Right renal cortex interstitium (tissue), 3 donors: ENCODE results near the gene ZGPAT. TPM values are rescaled to one million over a fixed set of nuclear protein-coding genes. Genes with fewer than 3 reads are reported as not detected.

Source experiments
- DNase-seq, 3 donors: peaks; one replicate each; pipeline ENCODE4 v3.0.0-alpha.2; 2013; ENCODE audit warnings: low read depth in 3 of 3, low spot score in 2 of 3
- polyA plus RNA-seq, 3 donors: library from polyadenylated mRNA; unstranded; fragments of 120-200 nt; gene quantifications; one replicate each; pipeline ENCODE4 v1.2.1, GENCODE V29; 2013; ENCODE audit not compliant: insufficient read length in 3 of 3

The ZGPAT gene
- polyA plus RNA-seq, 3 donors: 14.9 to 15.7 (median 15.0) TPM

DNA sequence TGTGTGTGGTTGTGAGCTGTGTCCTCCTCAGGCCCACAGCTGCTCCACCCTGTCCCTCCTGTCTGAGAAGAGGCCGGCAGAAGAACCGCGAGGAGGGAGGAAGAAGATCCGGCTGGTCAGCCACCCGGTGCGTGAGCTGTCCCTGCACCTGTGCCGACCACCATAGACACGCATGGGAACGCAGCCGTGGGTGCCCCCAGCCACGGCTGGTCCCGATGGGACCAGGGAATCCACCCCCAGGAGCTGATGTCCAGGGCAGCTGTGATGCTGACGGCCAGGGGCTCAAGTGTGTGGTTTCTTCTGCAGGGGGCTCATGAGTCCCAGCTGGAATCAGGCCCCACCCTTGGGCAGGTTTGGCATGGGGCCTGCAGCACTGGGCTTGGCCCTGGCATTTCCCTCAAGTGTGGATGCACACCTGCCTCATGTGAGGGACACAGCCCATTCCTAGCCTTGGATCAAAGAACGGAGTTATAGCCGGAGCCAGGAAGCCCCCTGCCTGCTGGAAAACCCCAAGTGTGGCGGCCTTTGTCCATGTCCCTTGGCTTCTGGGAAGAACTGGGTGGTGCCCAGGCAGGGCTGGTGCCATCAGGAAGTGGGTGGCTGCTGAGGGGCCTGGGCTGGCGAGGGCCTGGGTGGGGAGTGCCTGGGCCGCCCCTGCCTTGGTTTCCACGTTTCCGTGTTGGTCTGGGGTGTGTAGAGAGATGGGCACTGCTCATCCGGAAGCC, 16.0 kb upstream of the ZGPAT start:
- DNase-seq: no peak

DNA sequence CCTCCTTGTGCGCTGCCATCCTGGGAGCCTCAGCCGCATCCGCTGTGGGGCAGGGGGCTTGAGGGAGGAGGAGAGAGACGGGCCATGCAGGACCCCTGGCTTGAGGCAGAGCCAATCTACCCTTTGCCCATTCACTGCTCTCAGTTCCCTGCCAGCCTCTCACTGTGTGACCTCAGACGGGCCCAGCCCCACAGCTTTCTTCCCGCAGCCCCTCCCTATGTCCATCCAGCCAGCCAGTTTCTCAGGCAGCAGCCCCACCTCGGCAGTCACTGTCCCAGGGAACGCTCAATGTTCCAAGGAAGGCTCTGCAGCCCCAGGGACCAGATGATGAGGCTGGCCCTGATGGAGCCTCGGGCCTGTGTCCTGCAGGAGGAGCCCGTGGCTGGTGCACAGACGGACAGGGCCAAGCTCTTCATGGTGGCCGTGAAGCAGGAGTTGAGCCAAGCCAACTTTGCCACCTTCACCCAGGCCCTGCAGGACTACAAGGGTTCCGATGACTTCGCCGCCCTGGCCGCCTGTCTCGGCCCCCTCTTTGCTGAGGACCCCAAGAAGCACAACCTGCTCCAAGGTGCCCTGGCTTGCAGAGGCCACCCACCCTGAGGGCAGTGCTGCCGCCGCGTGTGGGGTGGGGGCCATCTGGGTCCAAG, 15.3 kb upstream of the ZGPAT start:
- DNase-seq: no peak

DNA sequence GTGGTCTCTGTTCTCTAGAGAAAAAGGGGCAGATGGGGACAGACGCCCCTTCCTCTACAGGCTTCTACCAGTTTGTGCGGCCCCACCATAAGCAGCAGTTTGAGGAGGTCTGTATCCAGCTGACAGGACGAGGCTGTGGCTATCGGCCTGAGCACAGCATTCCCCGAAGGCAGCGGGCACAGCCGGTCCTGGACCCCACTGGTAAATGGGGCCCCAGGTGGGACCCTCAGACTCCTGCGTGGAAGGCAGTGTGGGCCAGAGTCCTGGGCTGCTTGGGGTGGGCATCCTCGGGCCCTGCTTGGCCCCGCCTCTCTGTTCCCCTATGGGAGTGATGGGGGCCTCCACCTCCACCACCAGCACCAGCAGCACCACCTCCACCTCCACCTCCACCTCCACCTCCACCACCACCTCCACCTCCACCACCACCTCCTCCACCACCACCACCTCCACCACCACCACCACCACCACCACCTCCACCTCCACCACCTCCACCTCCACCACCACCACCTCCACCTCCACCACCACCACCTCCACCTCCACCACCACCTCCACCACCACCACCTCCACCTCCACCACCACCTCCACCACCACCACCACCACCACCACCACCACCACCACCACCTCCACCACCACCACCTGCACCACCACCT, 14.6 kb upstream of the ZGPAT start:
- no peak for DNase-seq

DNA sequence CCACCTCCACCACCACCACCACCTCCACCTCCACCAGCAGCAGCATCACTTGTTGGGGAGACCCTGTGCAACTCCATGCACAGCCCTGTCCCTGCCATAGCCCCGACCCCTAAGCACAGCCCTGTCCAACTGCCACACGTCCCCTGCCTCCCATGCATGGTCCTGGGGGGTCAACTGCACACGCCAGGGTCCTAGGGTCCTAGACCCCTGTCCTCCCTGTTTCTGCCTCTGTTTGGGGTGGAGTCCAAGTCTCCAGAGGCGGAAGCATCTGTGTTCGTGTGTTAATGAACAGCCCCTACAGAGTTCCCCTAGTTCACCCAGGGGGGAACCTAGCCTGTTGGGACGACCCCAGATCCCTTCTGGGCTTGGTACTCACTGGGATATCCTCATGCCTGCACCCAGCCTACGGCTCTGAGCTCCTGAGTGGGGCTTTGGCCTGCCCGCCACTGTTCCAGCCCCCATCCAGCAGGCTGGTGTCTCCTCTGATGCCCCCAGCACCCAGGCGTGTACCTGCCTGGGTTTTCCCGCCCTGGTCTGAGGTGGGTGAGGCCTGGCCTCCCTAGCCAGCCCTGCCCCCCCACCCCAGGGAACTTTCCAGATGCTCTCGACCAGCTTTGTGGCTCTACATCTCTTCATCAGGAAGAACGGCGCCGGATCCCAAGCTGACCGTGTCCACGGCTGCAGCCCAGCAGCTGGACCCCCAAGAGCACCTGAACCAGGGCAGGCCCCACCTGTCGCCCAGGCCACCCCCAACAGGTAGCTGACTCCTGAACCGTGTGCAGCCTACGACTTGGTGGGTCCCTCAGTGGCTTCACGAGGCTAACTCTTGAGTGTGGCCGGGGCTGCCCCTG, 13.9 kb upstream of the ZGPAT start:
- no peak for DNase-seq

DNA sequence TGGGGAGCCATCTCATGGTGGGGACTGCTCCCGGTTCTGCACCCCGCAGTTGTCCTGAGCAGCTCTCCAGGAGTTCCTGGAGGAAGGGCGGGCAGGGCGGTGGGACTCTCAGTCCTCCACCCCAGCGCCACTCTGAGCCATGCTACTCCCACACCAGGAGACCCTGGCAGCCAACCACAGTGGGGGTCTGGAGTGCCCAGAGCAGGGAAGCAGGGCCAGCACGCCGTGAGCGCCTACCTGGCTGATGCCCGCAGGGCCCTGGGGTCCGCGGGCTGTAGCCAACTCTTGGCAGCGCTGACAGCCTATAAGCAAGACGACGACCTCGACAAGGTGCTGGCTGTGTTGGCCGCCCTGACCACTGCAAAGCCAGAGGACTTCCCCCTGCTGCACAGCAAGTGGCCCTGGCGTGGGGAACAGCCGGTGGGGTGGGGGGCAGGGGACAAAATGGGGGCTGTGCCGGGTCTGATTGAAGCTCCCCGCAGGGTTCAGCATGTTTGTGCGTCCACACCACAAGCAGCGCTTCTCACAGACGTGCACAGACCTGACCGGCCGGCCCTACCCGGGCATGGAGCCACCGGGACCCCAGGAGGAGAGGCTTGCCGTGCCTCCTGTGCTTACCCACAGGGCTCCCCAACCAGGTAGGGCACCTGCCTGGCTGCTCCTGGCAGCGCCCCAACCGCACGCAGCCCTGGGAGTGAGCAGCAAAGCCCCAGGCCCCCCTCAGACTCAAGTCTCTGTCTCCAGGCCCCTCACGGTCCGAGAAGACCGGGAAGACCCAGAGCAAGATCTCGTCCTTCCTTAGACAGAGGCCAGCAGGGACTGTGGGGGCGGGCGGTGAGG, 13.0 kb upstream of the ZGPAT start:
- DNase-seq: no peak

DNA sequence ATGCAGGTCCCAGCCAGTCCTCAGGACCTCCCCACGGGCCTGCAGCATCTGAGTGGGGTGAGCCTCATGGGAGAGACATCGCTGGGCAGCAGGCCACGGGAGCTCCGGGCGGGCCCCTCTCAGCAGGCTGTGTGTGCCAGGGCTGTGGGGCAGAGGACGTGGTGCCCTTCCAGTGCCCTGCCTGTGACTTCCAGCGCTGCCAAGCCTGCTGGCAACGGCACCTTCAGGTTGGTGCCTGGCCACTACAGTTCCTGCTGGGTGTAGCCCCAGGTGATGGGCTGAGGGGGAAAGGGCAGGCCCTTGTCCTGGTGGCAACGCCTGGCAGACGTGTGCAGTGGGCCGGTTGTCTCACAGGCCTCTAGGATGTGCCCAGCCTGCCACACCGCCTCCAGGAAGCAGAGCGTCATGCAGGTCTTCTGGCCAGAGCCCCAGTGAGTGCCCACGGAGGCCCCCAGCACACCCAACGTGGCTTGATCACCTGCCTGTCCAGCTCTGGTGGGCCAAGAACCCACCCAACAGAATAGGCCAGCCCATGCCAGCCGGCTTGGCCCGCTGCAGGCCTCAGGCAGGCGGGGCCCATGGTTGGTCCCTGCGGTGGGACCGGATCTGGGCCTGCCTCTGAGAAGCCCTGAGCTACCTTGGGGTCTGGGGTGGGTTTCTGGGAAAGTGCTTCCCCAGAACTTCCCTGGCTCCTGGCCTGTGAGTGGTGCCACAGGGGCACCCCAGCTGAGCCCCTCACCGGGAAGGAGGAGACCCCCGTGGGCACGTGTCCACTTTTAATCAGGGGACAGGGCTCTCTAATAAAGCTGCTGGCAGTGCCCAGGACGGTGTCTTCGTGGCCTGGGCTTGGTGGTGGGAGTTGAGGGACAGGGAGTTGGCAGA, 12.2 kb upstream of the ZGPAT start:
- DNase-seq: no peak

GRCh38 chr20:63696306-63696627, 11.6 kb upstream of the ZGPAT start:
- DNase-seq: peak in 1 of 3 donors; percentile 38

DNA sequence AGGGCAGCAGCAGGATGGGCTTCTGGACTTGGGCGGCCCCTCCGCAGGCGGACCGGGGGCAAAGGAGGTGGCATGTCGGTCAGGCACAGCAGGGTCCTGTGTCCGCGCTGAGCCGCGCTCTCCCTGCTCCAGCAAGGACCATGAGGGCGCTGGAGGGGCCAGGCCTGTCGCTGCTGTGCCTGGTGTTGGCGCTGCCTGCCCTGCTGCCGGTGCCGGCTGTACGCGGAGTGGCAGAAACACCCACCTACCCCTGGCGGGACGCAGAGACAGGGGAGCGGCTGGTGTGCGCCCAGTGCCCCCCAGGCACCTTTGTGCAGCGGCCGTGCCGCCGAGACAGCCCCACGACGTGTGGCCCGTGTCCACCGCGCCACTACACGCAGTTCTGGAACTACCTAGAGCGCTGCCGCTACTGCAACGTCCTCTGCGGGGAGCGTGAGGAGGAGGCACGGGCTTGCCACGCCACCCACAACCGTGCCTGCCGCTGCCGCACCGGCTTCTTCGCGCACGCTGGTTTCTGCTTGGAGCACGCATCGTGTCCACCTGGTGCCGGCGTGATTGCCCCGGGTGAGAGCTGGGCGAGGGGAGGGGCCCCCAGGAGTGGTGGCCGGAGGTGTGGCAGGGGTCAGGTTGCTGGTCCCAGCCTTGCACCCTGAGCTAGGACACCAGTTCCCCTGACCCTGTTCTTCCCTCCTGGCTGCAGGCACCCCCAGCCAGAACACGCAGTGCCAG, 11.0 kb upstream of the ZGPAT start, which contains the start of gene TNFRSF6B:
TSS of gene TNFRSF6B (plus strand) at position 25 of the 729 bp plus-strand sequence. CDS start at position 141, 116 bp downstream.
- no peak for DNase-seq

GRCh38 chr20:63697357-63697867, 10.4 kb upstream of the ZGPAT start:
- DNase-seq: no peak

- DNase-seq: no peak
Observed at GRCh38 chr20:63697868-63698545, 9.8 kb upstream of the ZGPAT start.

DNA sequence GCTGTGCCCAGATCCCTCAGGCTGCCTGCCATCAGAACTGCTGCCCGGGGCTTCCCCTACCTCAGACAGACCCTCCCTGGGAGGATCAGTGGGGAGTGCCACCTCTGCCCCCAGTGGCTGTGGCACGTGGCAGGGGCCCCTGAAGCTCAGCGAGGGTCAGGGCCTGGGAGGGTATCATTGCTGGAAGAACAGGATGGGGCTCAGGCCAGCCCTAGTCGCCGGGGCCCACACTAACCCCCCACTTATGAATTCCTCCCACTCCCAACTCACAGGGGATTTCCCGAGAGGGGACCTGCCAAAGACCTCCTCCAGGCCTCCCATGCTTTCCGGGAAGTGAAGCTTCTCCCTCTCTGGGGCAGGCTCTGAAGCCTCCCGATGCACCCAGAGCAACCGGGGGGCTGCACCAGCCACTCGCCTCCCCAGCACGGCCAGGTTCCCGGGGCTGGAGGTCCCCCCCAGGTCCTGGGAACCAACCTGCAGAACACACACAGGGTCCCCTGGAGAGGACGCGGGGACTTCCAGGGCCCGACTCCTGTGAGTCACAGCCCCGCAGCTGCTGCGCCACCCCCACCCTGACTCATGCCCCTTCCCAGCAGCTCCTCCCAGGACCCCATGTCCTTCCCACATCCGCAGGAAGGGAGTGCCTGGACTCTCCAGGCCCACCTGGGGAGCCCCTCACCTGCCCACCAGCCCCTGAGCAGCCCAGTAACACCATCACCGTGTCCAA, 8.9 kb upstream of the ZGPAT start:
- no peak for DNase-seq

- DNase-seq: no peak
Observed at GRCh38 chr20:63699466-63700198, 8.2 kb upstream of the ZGPAT start.

DNA sequence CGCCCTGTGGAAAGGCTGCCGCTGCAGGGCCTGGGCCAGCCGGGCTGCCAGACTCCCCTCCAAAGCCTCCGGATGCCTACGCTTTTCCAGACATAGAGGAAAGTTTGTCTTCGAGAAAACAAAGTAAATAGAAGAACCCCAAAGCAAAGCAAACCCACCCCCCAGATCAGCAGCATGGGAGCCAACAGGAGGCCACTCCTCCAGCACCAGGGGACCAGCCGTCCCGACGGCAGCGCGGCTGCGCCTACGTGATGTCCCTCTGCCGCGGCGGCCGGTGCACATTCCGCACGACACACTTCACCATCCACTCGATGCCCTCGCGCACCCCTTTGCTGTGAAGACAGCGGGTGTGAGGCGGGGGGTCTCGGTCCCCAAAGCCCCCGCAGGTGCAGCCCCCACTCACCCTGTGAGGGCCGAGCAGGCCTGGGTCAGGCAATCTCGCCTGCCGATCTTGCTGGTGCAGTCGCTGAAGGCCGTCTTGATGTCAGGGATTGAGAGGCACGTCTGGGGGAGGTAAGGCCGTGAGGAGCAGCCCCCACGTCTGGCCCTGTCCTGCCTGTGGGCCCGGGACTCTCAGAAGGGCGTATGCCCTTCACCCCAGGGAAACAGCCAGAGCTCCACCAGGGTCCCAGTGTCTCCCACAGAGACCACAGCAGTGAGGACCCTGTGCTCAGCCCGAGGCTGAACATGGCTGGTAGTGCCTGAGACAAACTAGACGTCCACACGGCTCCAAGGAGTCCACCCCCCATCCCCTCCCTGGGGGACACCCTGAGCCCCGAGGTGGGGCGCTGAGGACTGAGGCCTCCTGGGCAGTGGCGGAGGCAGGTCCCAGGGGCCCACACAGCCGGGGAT, 7.4 kb upstream of the ZGPAT start:
- no peak for DNase-seq

DNA sequence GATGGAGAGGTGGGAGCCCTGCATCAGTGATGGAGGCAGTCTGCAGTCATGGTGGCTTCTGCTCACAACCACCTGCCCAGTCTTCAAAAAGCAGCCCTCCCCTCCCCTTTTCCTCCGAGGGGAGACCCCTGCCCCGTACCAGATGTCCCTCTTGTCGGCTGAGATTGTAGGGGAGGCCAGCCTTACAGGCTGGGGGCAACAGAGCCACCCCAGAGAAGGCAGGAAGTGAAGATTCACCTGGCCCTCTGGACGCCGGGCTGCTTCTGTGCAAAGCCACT, 6.8 kb upstream of the ZGPAT start:
- no peak for DNase-seq

- no peak for DNase-seq
Observed at GRCh38 chr20:63701329-63702035, 6.4 kb upstream of the ZGPAT start.
